OCI-LY7 (cell line): ENCODE data around the gene FAM83B.

Source experiments
- EZH2phosphoT487 ChIP-seq: fragments of 200-600 bp; sonication (generic); IDR thresholded peaks from 2 replicates; pipeline ENCODE4 v1.6.1; 2018; ENCODE audit warnings: low read depth, borderline replicate concordance, mild to moderate bottlenecking, mixed run types, antibody characterized with exemption, low read length, moderate library complexity, mixed read lengths
- TF ChIP-seq, protein P1 (sequence below): fragments of 200-600 bp; sonication (generic); conservative IDR thresholded peaks from 2 replicates; pipeline ENCODE4 v1.5.1; 2014; ENCODE audit warnings: mild to moderate bottlenecking, antibody characterized with exemption, low read length, moderate library complexity, mixed read lengths

DNA sequence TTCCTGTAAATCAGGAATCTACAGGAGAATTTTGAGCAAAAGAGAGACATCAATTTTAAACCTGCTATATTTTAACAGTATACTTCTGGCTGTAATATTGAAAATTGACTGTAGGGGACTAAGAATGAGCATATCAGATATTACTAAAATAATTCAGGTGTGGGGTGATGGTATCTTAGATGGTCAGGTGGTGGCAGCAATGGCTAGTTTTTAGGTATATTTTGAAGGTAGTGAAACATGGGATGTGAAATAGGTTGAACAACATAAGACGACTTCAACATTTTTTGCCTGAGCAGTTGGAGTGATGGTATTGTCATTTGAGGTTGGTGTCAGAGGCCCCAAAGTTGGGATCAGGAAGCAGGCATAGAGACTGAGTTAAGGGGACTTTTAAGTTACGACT is 32.1 kb downstream of the FAM83B start:
- TF ChIP-seq, protein P1, sequence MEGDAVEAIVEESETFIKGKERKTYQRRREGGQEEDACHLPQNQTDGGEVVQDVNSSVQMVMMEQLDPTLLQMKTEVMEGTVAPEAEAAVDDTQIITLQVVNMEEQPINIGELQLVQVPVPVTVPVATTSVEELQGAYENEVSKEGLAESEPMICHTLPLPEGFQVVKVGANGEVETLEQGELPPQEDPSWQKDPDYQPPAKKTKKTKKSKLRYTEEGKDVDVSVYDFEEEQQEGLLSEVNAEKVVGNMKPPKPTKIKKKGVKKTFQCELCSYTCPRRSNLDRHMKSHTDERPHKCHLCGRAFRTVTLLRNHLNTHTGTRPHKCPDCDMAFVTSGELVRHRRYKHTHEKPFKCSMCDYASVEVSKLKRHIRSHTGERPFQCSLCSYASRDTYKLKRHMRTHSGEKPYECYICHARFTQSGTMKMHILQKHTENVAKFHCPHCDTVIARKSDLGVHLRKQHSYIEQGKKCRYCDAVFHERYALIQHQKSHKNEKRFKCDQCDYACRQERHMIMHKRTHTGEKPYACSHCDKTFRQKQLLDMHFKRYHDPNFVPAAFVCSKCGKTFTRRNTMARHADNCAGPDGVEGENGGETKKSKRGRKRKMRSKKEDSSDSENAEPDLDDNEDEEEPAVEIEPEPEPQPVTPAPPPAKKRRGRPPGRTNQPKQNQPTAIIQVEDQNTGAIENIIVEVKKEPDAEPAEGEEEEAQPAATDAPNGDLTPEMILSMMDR, result no peak
- TF ChIP-seq EZH2phosphoT487, result no peak
